Activated naive CD8-positive, alpha-beta T cell (primary cell): Measurements from ENCODE around the gene SGSM1.

Source experiments
- H3K27ac Mint-ChIP-seq: one replicate; pipeline ENCODE4 v1.8.0; 2021; ENCODE audit warnings: mixed read lengths
- H3K27me3 Mint-ChIP-seq: one replicate; pipeline ENCODE4 v1.8.0; 2021; ENCODE audit warnings: mixed read lengths
- H3K36me3 Mint-ChIP-seq: one replicate; pipeline ENCODE4 v1.8.0; 2021; ENCODE audit warnings: mixed read lengths
- H3K4me1 Mint-ChIP-seq: one replicate; pipeline ENCODE4 v1.8.0; 2021; ENCODE audit warnings: low read depth, mixed read lengths
- H3K4me3 Mint-ChIP-seq: one replicate; pipeline ENCODE4 v1.8.0; 2021; ENCODE audit warnings: mild to moderate bottlenecking, mixed read lengths
- H3K9me3 Mint-ChIP-seq: one replicate; pipeline ENCODE4 v1.8.0; 2021; ENCODE audit warnings: low read depth, mixed read lengths

The SGSM1 gene

GRCh38 chr22:24845041-24845898, 39.3 kb downstream of the SGSM1 start:
- H3K27ac Mint-ChIP-seq: no peak overlapping the region
- H3K9me3 Mint-ChIP-seq: no peaks in the 10 kb centered on the region
- H3K36me3 Mint-ChIP-seq: no peaks in the 10 kb centered on the region
- H3K4me3 Mint-ChIP-seq: no peak overlapping the region
- H3K27me3 Mint-ChIP-seq: no peaks in the 10 kb centered on the region
- no peaks in the 10 kb centered on the region for H3K4me1 Mint-ChIP-seq

- no peaks in the 10 kb centered on the region for H3K27me3 Mint-ChIP-seq
- no peak overlapping the region for H3K27ac Mint-ChIP-seq
- H3K36me3 Mint-ChIP-seq: no peaks in the 10 kb centered on the region
- no peak overlapping the region for H3K4me3 Mint-ChIP-seq
- no peaks in the 10 kb centered on the region for H3K9me3 Mint-ChIP-seq
- H3K4me1 Mint-ChIP-seq: no peaks in the 10 kb centered on the region
Measured at GRCh38 chr22:24847490-24847889, 41.5 kb downstream of the SGSM1 start.

- H3K9me3 Mint-ChIP-seq: no peaks in the 10 kb centered on the region
- H3K36me3 Mint-ChIP-seq: no peaks in the 10 kb centered on the region
- H3K27me3 Mint-ChIP-seq: no peaks in the 10 kb centered on the region
- no peak overlapping the region for H3K27ac Mint-ChIP-seq
- no peak overlapping the region for H3K4me3 Mint-ChIP-seq
- no peaks in the 10 kb centered on the region for H3K4me1 Mint-ChIP-seq
Measured at GRCh38 chr22:24848559-24849168, 42.7 kb downstream of the SGSM1 start.

- no peaks in the 10 kb centered on the region for H3K9me3 Mint-ChIP-seq
- H3K4me1 Mint-ChIP-seq: no peaks in the 10 kb centered on the region
- peaks cover 4% of the 10 kb centered on the region for H3K36me3 Mint-ChIP-seq
- H3K27me3 Mint-ChIP-seq: no peaks in the 10 kb centered on the region
- no peak overlapping the region for H3K27ac Mint-ChIP-seq
- H3K4me3 Mint-ChIP-seq: no peak overlapping the region
Measured at GRCh38 chr22:24855794-24856193, 49.8 kb downstream of the SGSM1 start.

- no peak overlapping the region for H3K4me3 Mint-ChIP-seq
- H3K27me3 Mint-ChIP-seq: no peaks in the 10 kb centered on the region
- no peaks in the 10 kb centered on the region for H3K4me1 Mint-ChIP-seq
- H3K36me3 Mint-ChIP-seq: peaks cover 4% of the 10 kb centered on the region
- no peak overlapping the region for H3K27ac Mint-ChIP-seq
- H3K9me3 Mint-ChIP-seq: no peaks in the 10 kb centered on the region
Measured at GRCh38 chr22:24857576-24857975, 51.6 kb downstream of the SGSM1 start.

- H3K27ac Mint-ChIP-seq: no peak overlapping the region
- no peaks in the 10 kb centered on the region for H3K27me3 Mint-ChIP-seq
- H3K36me3 Mint-ChIP-seq: peaks cover 4% of the 10 kb centered on the region
- no peaks in the 10 kb centered on the region for H3K9me3 Mint-ChIP-seq
- no peaks in the 10 kb centered on the region for H3K4me1 Mint-ChIP-seq
- no peak overlapping the region for H3K4me3 Mint-ChIP-seq
Measured at GRCh38 chr22:24859587-24859986, 53.6 kb downstream of the SGSM1 start.

GRCh38 chr22:24865508-24865907, 59.5 kb downstream of the SGSM1 start:
- H3K4me1 Mint-ChIP-seq: no peaks in the 10 kb centered on the region
- H3K4me3 Mint-ChIP-seq: no peak overlapping the region
- H3K27me3 Mint-ChIP-seq: peaks cover 2% of the 10 kb centered on the region
- H3K36me3 Mint-ChIP-seq: no peaks in the 10 kb centered on the region
- no peak overlapping the region for H3K27ac Mint-ChIP-seq
- no peaks in the 10 kb centered on the region for H3K9me3 Mint-ChIP-seq

GRCh38 chr22:24867323-24868022, 61.5 kb downstream of the SGSM1 start:
- peaks cover 2% of the 10 kb centered on the region for H3K27me3 Mint-ChIP-seq
- H3K4me1 Mint-ChIP-seq: no peaks in the 10 kb centered on the region
- no peaks in the 10 kb centered on the region for H3K9me3 Mint-ChIP-seq
- H3K27ac Mint-ChIP-seq: no peak overlapping the region
- no peak overlapping the region for H3K4me3 Mint-ChIP-seq
- H3K36me3 Mint-ChIP-seq: no peaks in the 10 kb centered on the region

- Mint-ChIP-seq H3K4me1 (no peaks in the 10 kb centered on the region), H3K4me3 (no peak overlapping the region), H3K9me3 (no peaks in the 10 kb centered on the region)
Measured at GRCh38 chr22:24868979-24869378, 63.0 kb downstream of the SGSM1 start.

GRCh38 chr22:24871611-24872205, 65.7 kb downstream of the SGSM1 start:
- Mint-ChIP-seq H3K9me3 (no peaks in the 10 kb centered on the region), H3K27me3 (no peaks in the 10 kb centered on the region)

More at GRCh38 chr22:24868979-24869378, 63.0 kb downstream of the SGSM1 start:
- Mint-ChIP-seq H3K27me3 (peaks cover 2% of the 10 kb centered on the region), H3K36me3 (no peaks in the 10 kb centered on the region), H3K27ac (no peak overlapping the region)

GRCh38 chr22:24873226-24873625, 67.2 kb downstream of the SGSM1 start:
- Mint-ChIP-seq H3K9me3 (no peaks in the 10 kb centered on the region), H3K27me3 (no peaks in the 10 kb centered on the region), H3K27ac (no peak overlapping the region), H3K4me1 (no peaks in the 10 kb centered on the region), H3K36me3 (no peaks in the 10 kb centered on the region), H3K4me3 (no peak overlapping the region)

More at GRCh38 chr22:24871611-24872205, 65.7 kb downstream of the SGSM1 start:
- Mint-ChIP-seq H3K4me3 (no peak overlapping the region), H3K27ac (no peak overlapping the region), H3K36me3 (no peaks in the 10 kb centered on the region), H3K4me1 (no peaks in the 10 kb centered on the region)

GRCh38 chr22:24875862-24876506, 70.0 kb downstream of the SGSM1 start:
- H3K36me3 Mint-ChIP-seq: no peaks in the 10 kb centered on the region
- H3K27me3 Mint-ChIP-seq: no peaks in the 10 kb centered on the region
- no peak overlapping the region for H3K27ac Mint-ChIP-seq
- no peaks in the 10 kb centered on the region for H3K9me3 Mint-ChIP-seq
- H3K4me3 Mint-ChIP-seq: no peak overlapping the region
- no peaks in the 10 kb centered on the region for H3K4me1 Mint-ChIP-seq

- Mint-ChIP-seq H3K4me1 (no peaks in the 10 kb centered on the region), H3K4me3 (no peak overlapping the region), H3K27me3 (no peaks in the 10 kb centered on the region), H3K9me3 (no peaks in the 10 kb centered on the region), H3K36me3 (no peaks in the 10 kb centered on the region), H3K27ac (no peak overlapping the region)
Measured at GRCh38 chr22:24876700-24877099, 70.7 kb downstream of the SGSM1 start.

- H3K4me1 Mint-ChIP-seq: no peaks in the 10 kb centered on the region
- H3K27me3 Mint-ChIP-seq: no peaks in the 10 kb centered on the region
- H3K9me3 Mint-ChIP-seq: no peaks in the 10 kb centered on the region
- H3K27ac Mint-ChIP-seq: no peak overlapping the region
- H3K4me3 Mint-ChIP-seq: no peak overlapping the region
- no peaks in the 10 kb centered on the region for H3K36me3 Mint-ChIP-seq
Measured at GRCh38 chr22:24878969-24879368, 73.0 kb downstream of the SGSM1 start.
